SU-DHL-6 (cell line): ENCODE results near the gene TRAK1.

Experiments used
- H2AFZ ChIP-seq: fragments of 200-600 bp; sonication (generic); 2 replicates; pipeline ENCODE4 v1.6.1; 2014; ENCODE audit warnings: low read depth, mild to moderate bottlenecking, moderate library complexity, mixed read lengths, antibody characterized with exemption, low read length; ENCODE audit not compliant: severe bottlenecking
- H3F3A ChIP-seq: fragments of 200-600 bp; shearing (Covaris generic); 2 replicates; pipeline ENCODE4 v1.6.0; 2016; ENCODE audit warnings: antibody characterized with exemption, mild to moderate bottlenecking; ENCODE audit not compliant: insufficient read depth
- H3K27ac ChIP-seq: fragments of 200-600 bp; sonication (generic); 2 replicates; pipeline ENCODE4 v1.5.1; 2016; ENCODE audit warnings: low read depth, mild to moderate bottlenecking, low read length, moderate library complexity, mixed read lengths
- H3K27me3 ChIP-seq: fragments of 200-600 bp; sonication (generic), shearing (Covaris generic); 2 replicates; pipeline ENCODE4 v1.6.0; 2014; ENCODE audit warnings: mild to moderate bottlenecking, low read length
- H3K36me3 ChIP-seq: fragments of 200-600 bp; sonication (generic); 2 replicates; pipeline ENCODE4 v1.6.1; 2014; ENCODE audit warnings: mild to moderate bottlenecking, low read length, mixed read lengths
- H3K4me2 ChIP-seq: fragments of 300-600, 200-600 bp; shearing (Covaris generic), sonication (generic); 2 replicates; pipeline ENCODE4 v1.6.0; 2014; ENCODE audit warnings: low read length, low read depth, mild to moderate bottlenecking; ENCODE audit not compliant: poor library complexity, severe bottlenecking
- H3K4me3 ChIP-seq: fragments of 200-600 bp; sonication (generic); 2 replicates; pipeline ENCODE4 v1.5.1; 2014; ENCODE audit warnings: antibody characterized with exemption, low read length, mild to moderate bottlenecking, mixed read lengths; ENCODE audit not compliant: insufficient read depth, poor library complexity, severe bottlenecking
- H3K79me2 ChIP-seq: fragments of 200-600 bp; sonication (generic); 2 replicates; pipeline ENCODE4 v1.6.1; 2014; ENCODE audit warnings: mild to moderate bottlenecking, low read length, moderate library complexity; ENCODE audit not compliant: insufficient read depth
- H3K9ac ChIP-seq: fragments of 200-600 bp; sonication (generic); 2 replicates; pipeline ENCODE4 v1.7.0; 2014; ENCODE audit warnings: mild to moderate bottlenecking, low read length
- H3K9me2 ChIP-seq: fragments of 200-600 bp; sonication (generic); replicated peaks from 2 replicates; pipeline ENCODE4 v1.6.1; 2014; ENCODE audit warnings: low read length; ENCODE audit not compliant: insufficient read depth
- H3K9me3 ChIP-seq: fragments of 200-600 bp; sonication (generic); 2 replicates; pipeline ENCODE4 v1.6.1; 2014; ENCODE audit warnings: low read length, mixed read lengths; ENCODE audit not compliant: insufficient read depth
- H4K20me1 ChIP-seq: fragments of 200-600 bp; sonication (generic); 2 replicates; pipeline ENCODE4 v1.6.1; 2014; ENCODE audit warnings: low read depth, mild to moderate bottlenecking, antibody characterized with exemption, low read length, moderate library complexity, mixed read lengths
- CTCF ChIP-seq: fragments of 200-600 bp; sonication (generic); IDR thresholded peaks from one replicate; pipeline ENCODE4 v1.5.1; 2017; ENCODE audit warnings: antibody characterized with exemption, mild to moderate bottlenecking, low read length, moderate library complexity; ENCODE audit not compliant: insufficient read depth, poor library complexity, severe bottlenecking
- EZH2phosphoT487 ChIP-seq: fragments of 200-600 bp; sonication (generic), shearing (Covaris generic); conservative IDR thresholded peaks from 2 replicates; pipeline ENCODE4 v1.6.1; 2018; ENCODE audit warnings: mild to moderate bottlenecking, antibody characterized with exemption, low read length, moderate library complexity, mixed read lengths

TRAK1 gene

GRCh38 chr3:42263354-42264346 is 172.5 kb downstream of the TRAK1 start:
- H4K20me1 ChIP-seq: no peaks in the 10 kb centered on the region
- H3K4me3 ChIP-seq: no peak overlapping the region
- no peak overlapping the region for H2AFZ ChIP-seq
- no peak overlapping the region for H3K9ac ChIP-seq
- H3K79me2 ChIP-seq: no peaks in the 10 kb centered on the region
- no peak overlapping the region for H3K4me2 ChIP-seq
- no peaks in the 10 kb centered on the region for H3K9me2 ChIP-seq
- no peaks in the 10 kb centered on the region for H3K27me3 ChIP-seq
- no peaks in the 10 kb centered on the region for H3K36me3 ChIP-seq
- no peak for TF ChIP-seq EZH2phosphoT487
- TF ChIP-seq CTCF: no peak
- H3F3A ChIP-seq: no peaks in the 10 kb centered on the region
- no peaks in the 10 kb centered on the region for H3K9me3 ChIP-seq
- H3K27ac ChIP-seq: no peak overlapping the region

GRCh38 chr3:42264399-42265058 is 173.4 kb downstream of the TRAK1 start:
- H3K27me3 ChIP-seq: no peaks in the 10 kb centered on the region
- no peaks in the 10 kb centered on the region for H3K9me3 ChIP-seq
- H3K27ac ChIP-seq: no peak overlapping the region
- no peak overlapping the region for H2AFZ ChIP-seq
- no peak overlapping the region for H3K4me2 ChIP-seq
- no peaks in the 10 kb centered on the region for H4K20me1 ChIP-seq
- no peak for TF ChIP-seq EZH2phosphoT487
- no peak for TF ChIP-seq CTCF
- H3K79me2 ChIP-seq: no peaks in the 10 kb centered on the region
- no peak overlapping the region for H3K4me3 ChIP-seq
- H3F3A ChIP-seq: no peaks in the 10 kb centered on the region
- no peaks in the 10 kb centered on the region for H3K9me2 ChIP-seq
- no peaks in the 10 kb centered on the region for H3K36me3 ChIP-seq
- H3K9ac ChIP-seq: no peak overlapping the region

DNA sequence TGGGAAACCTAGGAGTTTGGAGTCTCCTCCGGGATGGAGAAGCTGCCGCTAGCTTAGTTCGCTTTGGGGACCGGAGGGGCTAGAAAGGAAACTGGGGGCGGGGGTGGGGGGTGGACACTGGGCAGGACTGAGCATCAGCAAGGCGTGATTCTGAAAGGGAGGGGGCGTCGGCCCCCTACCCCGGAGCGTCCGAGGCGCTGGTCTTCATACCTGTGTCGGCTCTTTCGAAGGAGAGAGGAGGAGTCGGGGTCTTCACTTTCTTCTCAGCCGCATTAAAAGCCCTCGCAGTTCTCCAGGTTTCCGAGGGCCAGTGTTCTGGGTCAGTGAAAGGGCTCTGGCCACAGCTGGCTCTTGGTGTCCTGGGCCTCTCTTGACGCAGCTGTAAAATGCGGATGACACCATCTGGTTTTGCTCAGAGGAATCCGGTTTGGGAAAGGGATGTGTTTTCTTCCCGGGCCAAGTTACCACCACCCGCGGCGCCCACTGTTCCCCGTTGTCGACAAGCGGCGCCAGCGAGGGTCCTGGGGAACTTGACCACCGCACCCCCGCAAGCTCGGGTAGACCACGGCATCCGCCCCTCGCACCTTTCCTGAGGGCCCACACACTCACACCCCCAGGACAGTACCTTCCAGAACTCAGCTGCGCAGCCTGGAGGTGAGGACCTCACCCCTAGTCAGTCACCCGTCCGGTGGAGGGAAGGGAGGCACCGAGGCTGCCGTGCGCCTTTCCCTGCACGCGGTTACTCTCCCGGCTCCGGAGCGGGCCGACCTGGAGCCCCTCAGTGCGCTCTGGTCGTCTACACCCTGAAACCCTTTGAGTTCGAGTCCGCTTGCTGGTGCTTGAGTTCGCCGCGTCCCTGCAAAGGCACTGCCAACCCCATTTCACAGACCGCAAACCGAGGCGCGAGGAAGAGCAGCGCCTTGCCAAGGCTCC is 174.2 kb downstream of the TRAK1 start:
- Histone ChIP-seq H3K9me3 (no peaks in the 10 kb centered on the region), H3K79me2 (no peaks in the 10 kb centered on the region), H3K9me2 (no peaks in the 10 kb centered on the region), H3K36me3 (no peaks in the 10 kb centered on the region), H3K27me3 (no peaks in the 10 kb centered on the region), H3K9ac (no peak overlapping the region), H3F3A (no peaks in the 10 kb centered on the region), H3K4me3 (no peak overlapping the region), H2AFZ (no peak overlapping the region), H3K4me2 (no peak overlapping the region), H3K27ac (no peak overlapping the region), H4K20me1 (no peaks in the 10 kb centered on the region)
- no peak for TF ChIP-seq EZH2phosphoT487
- TF ChIP-seq CTCF: no peak
